Body of pancreas (tissue), 4 donors: ENCODE results near the gene DAPK3. TPM values are rescaled to one million over a fixed set of nuclear protein-coding genes. Genes with fewer than 3 reads are reported as not detected.
"Not testable (repeated sequence)": the region's sequence is repeated elsewhere in the genome, so short reads cannot be mapped to it uniquely, and the experiment has no call there.

Experiments
- ATAC-seq: fragments of 150-250 bp; one replicate; pipeline ENCODE4 v1.9.1; 2016
- DNase-seq, 4 donors: peaks; one replicate each; pipeline ENCODE4 v3.0.0-alpha.2; 2019
- H3K27ac ChIP-seq, 4 donors: fragments of 200-600 bp; sonication (generic); 1 replicate in 3 of 4; 2 replicates in 1 of 4; pipeline versions ENCODE4 v1.5.1 to v1.6.1; 2016 to 2019; ENCODE audit warnings: mild to moderate bottlenecking in 1 of 4, mixed read lengths in 1 of 4, moderate library complexity in 1 of 4
- H3K27me3 ChIP-seq, 2 donors: fragments of 200-600 bp; sonication (generic); one replicate each; pipeline ENCODE4 v1.6.0; 2016; ENCODE audit warnings: mild to moderate bottlenecking in 1 of 2
- H3K36me3 ChIP-seq, 2 donors: fragments of 200-600 bp; sonication (generic); replicated peaks in 1 of 2; 2 replicates each; pipeline ENCODE4 v1.5.1; 2016; ENCODE audit warnings: low read depth in 2 of 2; ENCODE audit not compliant: insufficient read depth in 1 of 2
- H3K4me1 ChIP-seq: fragments of 200-600 bp; sonication (generic); one replicate; pipeline ENCODE4 v1.6.0; 2016
- H3K4me3 ChIP-seq, 2 donors: fragments of 200-600 bp; sonication (generic); 1 replicate in 1 of 2; 2 replicates in 1 of 2; pipeline ENCODE4 v1.5.1; 2016 to 2019
- H3K9me3 ChIP-seq, 3 donors: fragments of 200-600 bp; sonication (generic); 1 replicate in 2 of 3; 2 replicates in 1 of 3; pipeline ENCODE4 v1.5.1; 2016
- POLR2A ChIP-seq, 3 donors: fragments of 450-650 bp; IDR thresholded peaks; one replicate each; pipeline ENCODE4 v1.6.1; 2016; ENCODE audit warnings: antibody characterized with exemption in 3 of 3, mild to moderate bottlenecking in 2 of 3
- WGBS, 2 donors: methylation state at CpG; one replicate each; pipeline ENCODE4 v1.1.5; 2017; 5-methylcytosine and 5-hydroxymethylcytosine counted together
- intact Hi-C: fragments of 100-400 bp; cut with DNase I; formaldehyde crosslinking; loops from one replicate; pipeline ENCODE4 v1.15.1; 2023
- total RNA-seq, 2 donors: library from RNA; depleted of rRNA; stranded (reverse); fragments of >200 nt; gene quantifications; one replicate each; pipeline ENCODE4 v1.1.0, GENCODE V29; 2016
- TF ChIP-seq, protein P1 (sequence below), 7 experiments: fragments of 450-650 bp in 4 of 7; fragments of 200-600 bp in 3 of 7; sonication (generic) in 3 of 7; IDR thresholded peaks; one replicate each; pipeline ENCODE4 v1.5.1; 2016 to 2019; ENCODE audit warnings: antibody characterized with exemption in 7 of 7

The DAPK3 gene
- total RNA-seq, 2 donors from 2014 or later: 44.5 to 47.7 TPM

DNA sequence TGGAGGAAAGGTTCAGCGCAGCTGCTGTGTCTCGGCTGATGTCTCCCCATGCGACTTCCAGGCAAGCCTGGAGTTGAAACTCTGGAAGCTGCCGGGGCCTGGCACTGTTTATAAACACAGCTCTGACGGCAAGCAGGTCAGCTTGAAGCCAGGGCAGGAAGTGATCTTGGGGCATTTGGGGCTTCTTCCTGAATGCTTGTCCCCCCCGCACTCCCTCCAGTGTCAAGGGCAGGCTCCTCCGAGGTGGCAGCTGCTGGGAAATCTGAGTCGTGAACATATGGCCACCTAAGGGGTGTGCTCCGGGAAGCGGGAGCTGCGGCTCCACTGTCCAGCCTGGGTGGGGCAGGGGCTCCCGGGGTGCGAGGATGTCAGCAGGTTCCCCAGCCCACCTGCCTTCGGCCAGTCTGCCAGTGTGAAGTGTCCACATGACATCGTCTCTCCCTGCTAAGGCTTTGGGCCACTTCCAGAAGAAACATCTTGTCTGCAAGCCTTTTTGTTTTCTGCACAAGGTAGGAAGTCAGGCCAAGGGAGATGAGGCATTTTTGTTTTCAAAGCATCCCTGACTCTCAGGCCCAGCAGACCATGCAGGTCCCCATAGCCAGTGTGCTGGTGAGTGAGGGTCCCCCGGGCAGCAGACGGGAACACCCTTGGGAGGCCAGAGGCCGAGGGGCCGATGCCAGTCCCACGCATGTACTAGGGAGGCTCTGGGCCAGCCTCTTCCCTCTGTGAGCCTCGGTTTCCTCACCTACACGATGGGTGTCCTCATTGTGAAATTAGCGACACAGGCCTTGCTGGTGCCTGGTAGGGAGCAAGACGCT lies 39.3 kb upstream of the DAPK3 start:
- peak; percentile 59 to 71 (median 70) for DNase-seq
- WGBS, 2 donors: 35 to 38% methylated on average over 4 to 24 of the region's 24 CpGs
- Histone ChIP-seq H3K36me3 (no peaks in the 10 kb centered on the region), H3K27me3 (no peaks in the 10 kb centered on the region), H3K27ac (peak overlapping the region; percentile 27 to 91 (median 76)), H3K9me3 (no peaks in the 10 kb centered on the region), H3K4me1 (peaks cover 75% of the 10 kb centered on the region), H3K4me3 (no peak overlapping the region)
- no peak for ATAC-seq
- intact Hi-C loops: loop anchor here (10.0 kb wide), 1 partner anchor 175 kb away; the partner anchor contains the start of genes ANKRD24 and SIRT6
- TF ChIP-seq, protein P1, sequence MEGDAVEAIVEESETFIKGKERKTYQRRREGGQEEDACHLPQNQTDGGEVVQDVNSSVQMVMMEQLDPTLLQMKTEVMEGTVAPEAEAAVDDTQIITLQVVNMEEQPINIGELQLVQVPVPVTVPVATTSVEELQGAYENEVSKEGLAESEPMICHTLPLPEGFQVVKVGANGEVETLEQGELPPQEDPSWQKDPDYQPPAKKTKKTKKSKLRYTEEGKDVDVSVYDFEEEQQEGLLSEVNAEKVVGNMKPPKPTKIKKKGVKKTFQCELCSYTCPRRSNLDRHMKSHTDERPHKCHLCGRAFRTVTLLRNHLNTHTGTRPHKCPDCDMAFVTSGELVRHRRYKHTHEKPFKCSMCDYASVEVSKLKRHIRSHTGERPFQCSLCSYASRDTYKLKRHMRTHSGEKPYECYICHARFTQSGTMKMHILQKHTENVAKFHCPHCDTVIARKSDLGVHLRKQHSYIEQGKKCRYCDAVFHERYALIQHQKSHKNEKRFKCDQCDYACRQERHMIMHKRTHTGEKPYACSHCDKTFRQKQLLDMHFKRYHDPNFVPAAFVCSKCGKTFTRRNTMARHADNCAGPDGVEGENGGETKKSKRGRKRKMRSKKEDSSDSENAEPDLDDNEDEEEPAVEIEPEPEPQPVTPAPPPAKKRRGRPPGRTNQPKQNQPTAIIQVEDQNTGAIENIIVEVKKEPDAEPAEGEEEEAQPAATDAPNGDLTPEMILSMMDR (IDR thresholded peaks at IDR 0.05): no peak
- TF ChIP-seq POLR2A (IDR thresholded peaks at IDR 0.05): peak in 2 of 3 donors; percentile 47 to 48

DNA sequence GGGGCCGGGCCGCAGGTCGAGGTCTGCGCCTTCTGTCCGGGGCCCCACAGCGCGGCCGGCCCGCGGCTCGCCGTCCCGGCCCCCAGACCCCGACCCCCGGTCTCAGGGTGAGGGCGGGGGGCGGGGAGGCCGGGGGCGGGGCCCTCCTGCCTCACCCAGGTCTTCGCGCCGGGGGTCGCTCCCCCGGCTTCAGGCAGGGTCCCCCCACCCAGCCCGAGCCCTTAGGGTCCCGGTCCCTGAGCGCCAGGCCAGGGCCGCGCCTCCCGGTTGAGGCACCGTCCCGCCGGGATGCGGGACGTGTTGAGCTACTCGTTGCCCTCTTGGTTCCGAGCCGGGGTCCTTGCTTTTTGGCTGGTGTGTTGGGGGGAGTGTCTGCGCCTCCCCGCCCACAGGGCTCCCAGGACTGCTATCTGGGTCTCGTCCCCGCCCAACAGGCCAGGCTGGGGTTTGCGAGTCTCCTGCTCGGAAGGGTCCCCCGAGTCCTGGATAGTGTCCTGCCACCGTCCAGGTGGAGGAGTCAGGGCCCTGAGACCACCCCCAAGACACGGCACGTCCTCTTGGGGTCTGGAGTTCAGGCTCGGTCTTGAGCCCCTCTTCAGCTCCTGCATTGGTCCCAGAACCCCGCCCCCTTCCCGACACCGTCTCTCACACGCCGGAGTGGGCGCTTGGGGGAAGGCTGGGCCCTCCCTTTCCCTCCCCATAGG lies 37.1 kb upstream of the DAPK3 start:
- intact Hi-C loops: loop anchor here (10.0 kb wide), 1 partner anchor 177 kb away; the partner anchor contains the start of genes ANKRD24 and SIRT6
- Histone ChIP-seq H3K9me3 (no peaks in the 10 kb centered on the region), H3K4me3 (peak overlapping the region; percentile 76 to 91), H3K4me1 (peaks cover 53% of the 10 kb centered on the region), H3K27me3 (no peaks in the 10 kb centered on the region), H3K36me3 (no peaks in the 10 kb centered on the region), H3K27ac (peak overlapping the region; percentile 65 to 91 (median 90))
- TF ChIP-seq POLR2A (IDR thresholded peaks at IDR 0.05): no peak
- TF ChIP-seq, protein P1 (IDR thresholded peaks at IDR 0.05): no peak
- ATAC-seq (peak; percentile 0), DNase-seq (peak in 1 of 4 donors; percentile 50)
- WGBS, 2 donors: 1 to 3% methylated on average over 5 to 23 of the region's 55 CpGs

DNA sequence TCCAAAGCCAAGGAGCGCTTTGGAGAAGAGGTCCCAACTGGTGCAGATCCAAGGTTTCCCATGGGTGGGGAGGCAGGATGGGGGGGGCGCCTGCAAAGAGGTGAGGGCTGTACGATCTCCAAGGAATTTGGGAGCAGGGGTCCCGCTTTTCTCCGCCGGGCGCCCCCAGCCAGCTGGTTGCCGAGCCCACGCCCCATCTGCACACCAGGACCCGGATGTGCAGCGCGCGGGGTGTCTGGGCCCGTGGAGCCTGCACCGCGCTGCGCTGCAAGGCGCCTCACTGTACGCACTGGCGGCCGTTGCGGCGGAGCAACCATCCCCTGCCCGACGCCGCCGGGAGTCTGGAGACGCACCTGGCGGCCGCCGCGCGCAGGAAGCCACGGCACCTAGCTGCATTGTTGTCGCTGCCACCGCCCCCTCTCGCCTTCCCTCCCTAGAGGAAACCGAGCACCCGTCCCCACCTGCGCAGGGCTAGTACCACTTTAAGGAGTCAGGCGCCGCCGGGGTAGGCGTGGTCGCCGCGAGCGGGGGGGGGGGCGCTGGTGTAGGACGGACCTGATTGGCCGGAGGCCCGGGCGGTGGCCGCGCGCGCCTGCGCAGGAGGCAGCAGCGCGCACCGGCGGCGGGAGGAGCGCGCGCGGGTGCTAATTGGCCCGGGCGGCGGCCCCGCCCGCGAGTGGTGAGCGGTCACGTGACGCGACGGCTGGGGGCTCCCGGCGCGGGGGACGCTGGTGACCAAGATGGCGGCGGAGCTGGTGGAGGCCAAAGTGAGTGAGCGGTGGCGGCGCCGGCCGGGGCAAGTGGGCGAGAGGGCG lies 36.3 kb upstream of the DAPK3 start, which contains the start of gene PIAS4:
PIAS4 (plus strand) TSS at position 716 of the 815 bp plus-strand sequence; CDS start at position 741, 25 bp downstream.
- intact Hi-C loops: loop anchor here (10.0 kb wide), 1 partner anchor 178 kb away; the partner anchor contains the start of genes ANKRD24 and SIRT6

DNA sequence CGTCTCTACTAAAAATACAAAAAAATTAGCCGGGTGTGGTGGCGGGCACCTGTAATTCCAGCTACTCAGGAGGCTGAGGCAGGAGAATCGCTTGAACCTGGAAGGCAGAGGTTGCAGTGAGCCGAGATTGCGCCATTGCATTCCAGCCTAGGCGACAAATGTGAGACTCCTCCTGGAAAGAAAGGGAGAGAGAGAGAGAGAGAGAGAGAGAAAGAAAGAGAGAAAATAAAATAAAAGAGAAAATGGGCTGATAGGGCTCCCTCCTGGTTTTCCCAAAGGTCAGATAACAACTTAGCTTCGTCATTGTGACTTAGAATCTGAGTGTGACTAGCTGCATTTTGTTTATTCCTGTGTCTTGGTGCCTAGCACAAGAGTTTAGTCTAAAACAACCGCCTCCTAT lies 34.5 kb upstream of the DAPK3 start:
- ATAC-seq, DNase-seq, H3K36me3 ChIP-seq, H3K9me3 ChIP-seq, H3K27me3 ChIP-seq, H3K4me3 ChIP-seq, H3K27ac ChIP-seq: not testable (repeated sequence)
- H3K4me1 ChIP-seq: peaks cover 30% of the 10 kb centered on the region
- WGBS, 2 donors: 92 to 98% methylated on average over 9 of the region's 9 CpGs
- intact Hi-C loops: loop anchor here (10.0 kb wide), 1 partner anchor 179 kb away; the partner anchor contains the start of genes ANKRD24 and SIRT6

More for the DNA sequence above, 36.3 kb upstream of the DAPK3 start, which contains the start of gene PIAS4:
- Histone ChIP-seq H3K27me3 (no peaks in the 10 kb centered on the region), H3K4me3 (peak within 1 kb of the TSS; percentile 76 to 91), H3K27ac (peak within 1 kb of the TSS; percentile 81 to 91 (median 90)), H3K4me1 (peaks cover 46% of the 10 kb centered on the region), H3K36me3 (no peaks in the 10 kb centered on the region), H3K9me3 (no peaks in the 10 kb centered on the region)
- TF ChIP-seq, protein P1 (IDR thresholded peaks at IDR 0.05): peak in 3 of 7 experiments; percentile 12 to 21 (median 21)
- peak; percentile 44 to 77 (median 71) for TF ChIP-seq POLR2A (IDR thresholded peaks at IDR 0.05)
- WGBS, 2 donors: 0% methylated on average over 10 to 80 of the region's 91 CpGs
- DNase-seq: peak; percentile 96 to 97 (median 96)
- ATAC-seq: peak; percentile 92

DNA sequence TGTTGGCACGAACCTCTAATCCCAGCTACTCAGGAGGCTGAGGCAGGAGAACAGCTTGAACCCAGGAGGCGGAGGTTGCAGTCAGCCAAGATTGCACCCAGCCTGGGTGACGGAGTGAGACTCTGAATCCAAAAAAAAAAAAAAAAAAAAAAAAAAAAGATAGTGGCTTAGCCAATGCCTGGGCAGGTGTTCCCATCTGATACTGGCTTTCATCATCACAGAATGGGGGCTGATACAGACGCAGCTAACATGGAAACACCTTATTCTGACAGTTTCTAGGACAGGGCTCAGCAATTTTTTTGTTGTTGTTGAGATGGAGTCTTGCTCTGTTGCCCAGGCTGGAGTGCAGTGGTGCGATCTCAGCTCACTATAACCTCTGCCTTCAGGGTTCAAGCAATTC lies 29.9 kb upstream of the DAPK3 start:
- whole genome bisulfite sequencing, 2 donors: 79 to 81% methylated on average over 5 of the region's 5 CpGs
- H3K9me3 ChIP-seq, H3K27me3 ChIP-seq, H3K27ac ChIP-seq, H3K36me3 ChIP-seq, H3K4me1 ChIP-seq, DNase-seq, H3K4me3 ChIP-seq, ATAC-seq: not testable (repeated sequence)
- intact Hi-C loops: loop anchor here (5.0 to 10.0 kb wide), 2 partner anchors 67 to 184 kb away; partner anchors contain the start of genes ANKRD24, SIRT6 and ZBTB7A

DNA sequence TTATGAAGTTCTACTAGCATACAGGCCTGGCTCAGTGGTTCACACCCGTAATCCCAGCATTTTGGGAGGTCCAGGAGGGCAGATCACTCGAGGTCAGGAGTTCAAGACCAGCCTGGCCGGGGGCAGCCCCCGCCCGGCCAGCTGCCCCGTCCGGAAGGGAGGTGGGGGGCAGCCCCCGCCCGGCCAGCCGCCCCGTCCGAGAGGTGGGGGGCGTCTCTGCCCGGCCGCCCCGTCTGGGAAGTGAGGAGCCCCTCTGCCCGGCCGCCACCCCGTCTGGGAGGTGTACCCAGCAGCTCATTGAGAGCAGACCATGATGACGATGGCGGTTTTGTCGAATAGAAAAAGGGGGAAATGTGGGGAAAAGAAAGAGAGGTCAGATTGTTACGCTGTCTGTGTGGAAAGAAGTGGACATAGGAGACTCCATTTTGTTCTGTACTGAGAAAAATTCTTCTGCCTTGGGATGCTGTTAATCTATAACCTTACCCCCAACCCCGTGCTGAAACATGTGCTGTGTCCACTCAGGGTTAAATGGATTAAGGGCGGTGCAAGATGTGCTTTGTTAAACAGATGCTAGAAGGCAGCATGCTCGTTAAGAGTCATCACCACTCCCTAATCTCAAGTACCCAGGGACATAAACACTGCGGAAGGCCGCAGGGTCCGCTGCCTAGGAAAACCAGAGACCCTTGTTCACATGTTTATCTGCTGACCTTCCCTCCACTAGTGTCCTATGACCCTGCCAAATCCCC lies 27.9 kb upstream of the DAPK3 start:
- H3K4me3 ChIP-seq, H3K4me1 ChIP-seq, H3K9me3 ChIP-seq, intact Hi-C loops, H3K27me3 ChIP-seq, H3K36me3 ChIP-seq, H3K27ac ChIP-seq, DNase-seq, ATAC-seq: not testable (repeated sequence)
- 76 to 78% methylated on average over 20 to 27 of the region's 29 CpGs for WGBS, 2 donors
